Stimulated activated CD4-positive, alpha-beta T cell treated with anti-CD3 and anti-CD28 coated beads, TNF-alpha, amount 100 ng/mL, for 1 hour (primary cell): ENCODE data around the gene IHH.

Experiments
- DNase-seq, 3 donors: peaks; one replicate each; pipeline ENCODE4 v3.0.0-alpha.2; 2020; ENCODE audit warnings: low read depth in 3 of 3, low spot score in 1 of 3

Gene IHH

GRCh38 chr2:219041252-219041651, 19.5 kb downstream of the IHH start, which contains the start of gene CFAP65:
Gene CFAP65, minus strand, starts transcription at chr2:219041516. Its CDS starts 2,468 bp downstream, at chr2:219039048.
- no peak for DNase-seq

- no peak for DNase-seq
These were observed 22.1 kb downstream of the IHH start for GRCh38 chr2:219038600-219038999.

- DNase-seq, result no peak
These were observed 22.8 kb downstream of the IHH start for GRCh38 chr2:219037783-219038499.

GRCh38 chr2:219035942-219036341, 24.8 kb downstream of the IHH start:
- DNase-seq, result no peak

- no peak for DNase-seq
These were observed 25.9 kb downstream of the IHH start for GRCh38 chr2:219034823-219035222.

GRCh38 chr2:219032051-219032745, 28.5 kb downstream of the IHH start:
- no peak for DNase-seq

- DNase-seq, result no peak
These were observed 29.5 kb downstream of the IHH start for GRCh38 chr2:219031005-219031738.

GRCh38 chr2:219030177-219030940, 30.4 kb downstream of the IHH start:
- DNase-seq, result no peak

- peak; percentile 32 to 68 (median 43) for DNase-seq
These were observed 30.9 kb downstream of the IHH start for GRCh38 chr2:219029829-219030165.

- no peak for DNase-seq
These were observed 31.5 kb downstream of the IHH start for GRCh38 chr2:219028996-219029828.

- no peak for DNase-seq
These were observed 32.6 kb downstream of the IHH start for GRCh38 chr2:219028141-219028540.

- no peak for DNase-seq
These were observed 33.1 kb downstream of the IHH start for GRCh38 chr2:219027511-219028055.

- no peak for DNase-seq
These were observed 33.8 kb downstream of the IHH start for GRCh38 chr2:219026946-219027345.

GRCh38 chr2:219025637-219026585, 34.8 kb downstream of the IHH start:
- no peak for DNase-seq

GRCh38 chr2:219024059-219024458, 36.7 kb downstream of the IHH start:
- DNase-seq, result no peak

GRCh38 chr2:219023045-219023605, 37.6 kb downstream of the IHH start:
- no peak for DNase-seq

GRCh38 chr2:219022616-219023015, 38.1 kb downstream of the IHH start:
- DNase-seq, result no peak

GRCh38 chr2:219022041-219022440, 38.7 kb downstream of the IHH start:
- DNase-seq, result no peak

- no peak for DNase-seq
These were observed 39.1 kb downstream of the IHH start for GRCh38 chr2:219021591-219021990.
